IPS-20b (cell line): ENCODE data around the gene TSPO.

Source experiments
- H3K27ac ChIP-seq: one replicate; pipeline ENCODE4 v1.5.1; 2013; ENCODE audit warnings: low read length
- H3K27me3 ChIP-seq: 2 replicates; pipeline ENCODE4 v1.6.1; 2013; ENCODE audit warnings: mild to moderate bottlenecking, low read length, inconsistent platforms; ENCODE audit not compliant: insufficient read depth
- H3K36me3 ChIP-seq: 2 replicates; pipeline ENCODE4 v1.6.1; 2013; ENCODE audit warnings: low read depth, mild to moderate bottlenecking, inconsistent platforms, low read length, moderate library complexity; ENCODE audit not compliant: insufficient read depth
- H3K4me1 ChIP-seq: 2 replicates; pipeline ENCODE4 v1.6.1; 2013; ENCODE audit warnings: mild to moderate bottlenecking, control low read depth, inconsistent platforms, low read length, moderate library complexity; ENCODE audit not compliant: insufficient read depth
- H3K4me3 ChIP-seq: 2 replicates; pipeline ENCODE4 v1.5.1; 2013; ENCODE audit warnings: mild to moderate bottlenecking, low read length, inconsistent platforms
- H3K9ac ChIP-seq: 2 replicates; pipeline ENCODE4 v1.6.1; 2013; ENCODE audit warnings: low read depth, mild to moderate bottlenecking, inconsistent platforms, low read length, moderate library complexity
- H3K9me3 ChIP-seq: 2 replicates; pipeline ENCODE4 v1.6.1; 2013; ENCODE audit warnings: mild to moderate bottlenecking, low read depth, low read length, inconsistent platforms; ENCODE audit not compliant: insufficient read depth

TSPO gene

DNA sequence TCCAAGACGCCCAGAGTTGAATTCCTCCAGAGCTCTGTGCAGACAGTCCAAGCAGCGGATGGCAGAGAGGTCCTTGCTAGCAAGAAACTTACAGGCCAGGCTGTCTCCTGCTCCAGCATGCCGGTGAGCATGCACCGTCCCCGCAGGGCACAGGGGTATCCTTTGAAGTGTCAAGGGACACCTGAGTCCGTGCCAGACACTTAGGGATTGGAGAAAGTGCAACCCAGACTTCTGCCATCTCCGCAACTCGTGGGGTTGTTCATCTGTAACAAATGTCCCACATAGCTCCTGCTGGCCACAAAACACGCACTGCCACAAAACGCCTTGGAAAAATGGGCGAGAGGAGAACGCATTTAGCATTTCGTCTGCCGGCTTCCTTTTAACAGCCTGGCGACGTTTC is 13.3 kb downstream of the TSPO start:
- Histone ChIP-seq H3K4me3 (no peak overlapping the region), H3K27me3 (no peaks in the 10 kb centered on the region), H3K4me1 (no peaks in the 10 kb centered on the region), H3K27ac (no peak overlapping the region), H3K36me3 (peaks cover 18% of the 10 kb centered on the region), H3K9ac (no peak overlapping the region), H3K9me3 (no peaks in the 10 kb centered on the region)

DNA sequence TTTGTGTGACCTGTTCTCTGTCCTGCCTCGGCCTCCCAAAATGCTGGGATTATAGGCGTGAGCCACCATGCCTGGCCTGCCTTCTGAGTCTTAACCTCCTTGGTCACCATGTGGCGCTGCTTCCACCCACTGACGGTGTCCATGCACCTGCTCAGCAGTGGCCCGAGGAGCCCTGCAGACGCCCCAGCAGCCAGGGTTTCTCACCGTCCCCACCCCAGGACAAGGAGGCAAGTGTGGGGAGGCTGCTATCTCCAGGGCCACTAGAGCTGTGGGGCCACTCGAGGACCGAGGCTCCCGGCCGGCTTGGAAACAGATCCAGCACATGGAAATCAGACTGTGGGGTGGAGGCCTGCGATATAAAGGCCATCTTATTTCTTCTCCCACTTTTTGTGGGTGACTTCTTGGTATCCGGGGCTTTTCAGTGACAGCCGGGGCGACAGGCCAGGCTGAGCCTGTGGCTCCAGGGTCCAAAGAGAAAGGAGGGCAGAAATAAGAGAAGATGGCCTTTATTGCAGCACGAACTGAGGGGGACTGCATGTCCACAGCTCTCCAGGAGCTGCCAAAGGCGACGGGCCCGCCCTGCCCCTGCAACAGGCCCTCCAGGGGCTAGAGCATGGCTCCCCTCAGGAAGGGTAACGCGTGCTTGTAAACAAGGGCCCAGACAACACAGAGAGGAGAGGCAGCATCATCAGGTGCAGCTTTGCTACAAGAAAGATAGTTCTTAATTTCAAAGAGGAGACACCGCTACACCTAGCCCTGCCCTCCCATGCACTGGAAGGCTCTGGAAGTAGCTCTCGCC is 15.0 kb downstream of the TSPO start:
- no peaks in the 10 kb centered on the region for H3K9me3 ChIP-seq
- H3K27me3 ChIP-seq: no peaks in the 10 kb centered on the region
- H3K4me3 ChIP-seq: no peak overlapping the region
- H3K36me3 ChIP-seq: peaks cover 35% of the 10 kb centered on the region
- no peaks in the 10 kb centered on the region for H3K4me1 ChIP-seq
- no peak overlapping the region for H3K27ac ChIP-seq
- H3K9ac ChIP-seq: no peak overlapping the region

DNA sequence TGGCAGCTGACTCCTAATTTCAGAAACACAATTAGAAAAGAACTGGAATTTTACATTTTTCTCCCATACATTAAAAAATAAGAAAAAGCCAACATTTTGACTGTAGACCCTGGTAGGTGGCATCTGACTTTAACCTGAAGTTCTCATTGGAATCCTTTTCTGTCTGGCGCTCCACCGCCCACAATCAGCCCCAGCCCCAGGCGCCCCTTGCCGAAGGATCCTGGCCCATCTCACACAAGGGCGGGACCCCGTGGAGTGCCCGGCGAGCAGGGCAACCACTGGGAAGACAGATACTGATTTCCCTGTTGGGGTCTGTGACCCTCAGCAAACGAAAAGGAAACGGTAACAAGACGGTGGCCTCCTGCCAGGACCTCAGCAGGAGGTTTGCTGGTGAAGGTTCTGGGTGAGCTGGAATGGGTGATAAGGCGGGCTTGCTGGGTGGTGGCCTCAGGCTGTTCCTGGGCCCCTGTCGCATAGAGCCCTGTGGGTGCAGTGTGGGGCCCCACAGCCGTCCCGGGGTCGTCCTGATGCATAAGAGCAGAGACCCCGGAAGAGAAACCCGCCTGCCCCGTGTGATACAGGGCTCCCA is 15.7 kb downstream of the TSPO start:
- Histone ChIP-seq H3K27ac (no peak overlapping the region), H3K4me1 (no peaks in the 10 kb centered on the region), H3K36me3 (peaks cover 42% of the 10 kb centered on the region), H3K27me3 (no peaks in the 10 kb centered on the region), H3K9me3 (no peaks in the 10 kb centered on the region), H3K4me3 (no peak overlapping the region), H3K9ac (no peak overlapping the region)

DNA sequence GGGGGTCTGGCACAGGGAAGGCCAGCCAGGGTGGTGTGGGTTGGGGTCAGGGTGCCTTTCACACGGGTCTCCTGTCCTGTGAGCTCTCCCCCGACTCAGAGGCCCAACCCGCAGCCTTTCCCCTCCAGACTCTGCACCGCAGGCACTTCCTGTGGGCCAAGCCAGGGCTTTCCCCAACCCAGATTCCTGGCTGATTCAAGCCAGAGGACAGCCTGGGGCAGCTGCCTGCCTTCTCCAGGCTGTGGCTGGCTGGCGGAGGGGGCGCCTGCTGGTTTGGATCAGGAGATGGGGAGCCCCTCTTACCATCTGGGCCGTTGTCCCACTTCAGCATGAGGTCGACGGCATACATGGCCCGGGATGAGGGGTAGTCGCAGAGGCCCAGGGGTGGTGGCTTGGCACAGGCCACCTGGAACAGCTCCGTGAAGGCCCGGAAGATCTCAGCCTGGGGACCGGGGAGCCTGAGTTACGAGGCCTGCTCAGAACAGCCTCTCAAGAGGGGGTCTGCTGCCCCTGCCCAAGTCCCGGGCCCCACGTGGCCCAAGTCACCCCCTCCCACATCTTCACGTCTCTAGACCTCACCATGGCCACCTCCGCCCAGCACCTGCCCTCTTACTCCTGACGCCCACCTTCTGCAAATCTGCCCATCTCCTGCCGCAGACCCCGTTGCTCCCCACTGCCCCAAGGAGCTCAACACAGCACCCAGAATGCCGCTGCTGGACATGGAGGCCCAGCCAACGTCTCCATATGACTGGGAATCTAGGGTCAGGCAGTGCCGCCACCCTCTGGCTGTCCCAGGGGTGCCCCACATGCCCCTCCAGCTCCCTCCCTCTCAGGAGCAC is 17.3 kb downstream of the TSPO start:
- Histone ChIP-seq H3K9ac (no peak overlapping the region), H3K36me3 (peaks cover 57% of the 10 kb centered on the region)

DNA sequence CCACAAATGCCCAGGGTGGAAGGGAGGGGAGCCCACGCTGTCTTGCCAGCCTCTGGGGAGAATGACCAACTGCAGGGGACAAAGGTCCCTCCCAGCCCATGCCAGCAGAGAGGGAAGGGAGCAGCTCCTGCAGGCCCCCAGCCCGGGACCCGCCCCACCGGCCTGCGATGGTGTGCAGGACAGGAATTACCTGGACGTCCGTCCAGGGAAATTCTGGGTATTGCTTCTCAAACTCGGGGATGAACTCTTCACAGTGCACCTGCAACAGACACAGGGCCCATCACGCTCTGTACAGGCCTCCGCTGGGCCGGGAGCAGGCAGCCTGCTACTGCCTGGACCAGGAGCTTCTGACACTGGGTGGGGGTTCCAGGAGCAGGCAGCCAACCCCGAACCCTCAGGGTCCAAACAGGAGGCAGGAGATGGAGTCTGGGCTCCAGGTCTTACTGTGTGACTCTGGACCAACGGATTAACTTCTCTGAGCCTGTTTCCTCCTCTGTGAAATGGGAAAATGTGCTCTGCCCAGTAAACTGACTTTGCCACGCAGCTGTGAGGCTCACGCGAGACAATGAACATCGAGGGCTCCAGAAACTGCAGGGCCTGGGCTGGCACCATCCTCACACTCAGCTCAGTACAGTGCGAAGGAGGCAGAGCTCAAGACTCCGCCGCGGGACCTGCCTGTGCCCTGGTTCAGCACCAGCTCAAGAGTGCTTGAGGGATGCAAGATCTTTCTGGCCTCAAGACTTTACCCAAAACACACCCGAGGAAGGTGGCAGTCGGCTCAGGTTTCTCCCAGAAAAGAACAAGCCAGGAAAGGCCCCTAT is 18.2 kb downstream of the TSPO start:
- Histone ChIP-seq H3K27me3 (no peaks in the 10 kb centered on the region), H3K9ac (no peak overlapping the region), H3K4me3 (no peak overlapping the region), H3K9me3 (no peaks in the 10 kb centered on the region), H3K4me1 (no peaks in the 10 kb centered on the region), H3K27ac (no peak overlapping the region), H3K36me3 (peaks cover 65% of the 10 kb centered on the region)

More for the DNA sequence above, 17.3 kb downstream of the TSPO start:
- H3K4me1 ChIP-seq: no peaks in the 10 kb centered on the region
- H3K27me3 ChIP-seq: no peaks in the 10 kb centered on the region
- H3K27ac ChIP-seq: no peak overlapping the region
- no peak overlapping the region for H3K4me3 ChIP-seq
- no peaks in the 10 kb centered on the region for H3K9me3 ChIP-seq

DNA sequence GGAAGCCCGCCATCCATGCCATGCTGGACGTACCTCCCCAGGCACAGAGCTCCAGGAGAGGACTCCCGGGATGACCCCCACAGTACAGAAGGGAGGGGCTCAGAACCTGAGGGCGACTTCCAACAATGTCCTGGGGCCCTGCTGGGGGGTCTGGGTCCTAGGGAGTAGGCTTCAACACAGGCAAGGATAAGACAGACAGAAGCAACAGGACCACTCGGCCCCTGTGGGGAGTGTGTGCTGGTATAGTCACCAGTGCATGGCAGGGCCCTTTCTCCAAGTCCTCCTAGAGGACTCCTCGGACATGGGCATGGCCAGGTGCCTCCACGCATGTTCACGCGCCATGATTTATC is 18.7 kb downstream of the TSPO start:
- no peak overlapping the region for H3K9ac ChIP-seq
- no peak overlapping the region for H3K27ac ChIP-seq
- no peaks in the 10 kb centered on the region for H3K27me3 ChIP-seq
- H3K4me1 ChIP-seq: no peaks in the 10 kb centered on the region
- H3K9me3 ChIP-seq: no peaks in the 10 kb centered on the region
- no peak overlapping the region for H3K4me3 ChIP-seq
- H3K36me3 ChIP-seq: peaks cover 71% of the 10 kb centered on the region

DNA sequence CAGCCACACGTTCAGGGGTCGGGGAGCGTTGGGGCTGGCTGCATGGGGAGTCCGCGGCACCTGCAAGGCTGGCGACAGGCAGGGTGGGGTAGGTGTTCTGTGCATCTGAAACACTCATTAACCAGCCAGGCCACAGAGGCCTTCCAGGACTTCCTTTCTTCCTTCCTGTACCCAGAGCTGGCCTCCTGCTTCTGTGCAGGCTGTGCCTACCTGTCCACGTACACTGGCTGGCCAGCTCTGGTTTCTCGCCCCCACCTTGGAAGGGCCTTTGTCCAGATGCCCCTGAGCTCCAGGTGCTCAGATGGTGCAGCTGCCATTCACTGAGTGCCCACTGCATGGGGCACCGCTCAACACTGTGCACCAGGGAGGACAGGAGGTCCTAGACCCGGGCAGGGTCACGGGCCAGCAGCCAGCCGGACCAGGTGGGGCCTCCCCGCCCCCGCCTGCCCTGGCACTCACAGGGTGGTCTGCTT is 19.7 kb downstream of the TSPO start:
- H3K27me3 ChIP-seq: no peaks in the 10 kb centered on the region
- H3K9me3 ChIP-seq: no peaks in the 10 kb centered on the region
- no peak overlapping the region for H3K9ac ChIP-seq
- peaks cover 81% of the 10 kb centered on the region for H3K36me3 ChIP-seq
- H3K4me3 ChIP-seq: no peak overlapping the region
- H3K27ac ChIP-seq: no peak overlapping the region
- no peaks in the 10 kb centered on the region for H3K4me1 ChIP-seq

DNA sequence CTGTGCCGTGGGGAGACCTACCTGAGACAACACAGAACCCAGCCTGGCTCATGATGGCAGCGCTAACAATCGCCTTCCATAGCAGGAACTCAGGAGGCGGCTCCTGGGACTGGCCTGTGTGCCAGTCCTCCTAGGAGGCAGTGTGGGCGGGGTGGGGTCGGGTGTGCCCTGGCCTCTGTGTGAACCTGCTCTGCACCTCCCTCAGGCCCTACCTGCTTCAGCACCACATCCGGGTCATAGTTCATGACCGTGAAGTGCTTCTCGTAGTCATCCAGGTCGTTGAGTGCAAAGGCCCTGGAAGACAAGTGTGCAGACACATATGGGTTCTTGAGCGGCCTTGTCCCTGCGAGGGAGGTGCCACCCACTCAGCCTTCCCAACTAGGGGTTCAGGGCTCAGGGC is 20.2 kb downstream of the TSPO start:
- peaks cover 83% of the 10 kb centered on the region for H3K36me3 ChIP-seq
- H3K9ac ChIP-seq: no peak overlapping the region
- H3K9me3 ChIP-seq: no peaks in the 10 kb centered on the region
- no peaks in the 10 kb centered on the region for H3K4me1 ChIP-seq
- no peaks in the 10 kb centered on the region for H3K27me3 ChIP-seq
- H3K4me3 ChIP-seq: no peak overlapping the region
- H3K27ac ChIP-seq: no peak overlapping the region

DNA sequence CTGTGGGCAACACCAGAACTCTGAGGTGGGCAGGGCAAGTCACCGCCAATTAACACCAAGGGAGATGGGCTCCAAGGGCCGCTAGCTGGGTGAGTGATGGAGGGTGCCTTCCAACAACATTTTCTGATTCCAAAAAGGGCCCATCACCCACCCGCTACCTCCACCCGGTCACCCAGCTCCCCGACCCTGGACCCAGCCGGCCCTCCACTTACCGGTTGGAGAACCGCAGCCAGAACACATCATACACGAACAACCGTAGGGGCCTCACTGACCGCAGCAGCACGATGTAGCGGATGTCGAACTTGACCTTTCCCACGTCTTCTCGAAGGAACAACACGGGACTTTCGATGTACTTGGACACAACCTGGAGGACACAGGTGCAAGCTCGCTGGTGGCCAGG is 20.8 kb downstream of the TSPO start:
- H3K9me3 ChIP-seq: no peaks in the 10 kb centered on the region
- no peak overlapping the region for H3K4me3 ChIP-seq
- H3K27me3 ChIP-seq: no peaks in the 10 kb centered on the region
- H3K9ac ChIP-seq: no peak overlapping the region
- peaks cover 87% of the 10 kb centered on the region for H3K36me3 ChIP-seq
- no peak overlapping the region for H3K27ac ChIP-seq
- no peaks in the 10 kb centered on the region for H3K4me1 ChIP-seq

DNA sequence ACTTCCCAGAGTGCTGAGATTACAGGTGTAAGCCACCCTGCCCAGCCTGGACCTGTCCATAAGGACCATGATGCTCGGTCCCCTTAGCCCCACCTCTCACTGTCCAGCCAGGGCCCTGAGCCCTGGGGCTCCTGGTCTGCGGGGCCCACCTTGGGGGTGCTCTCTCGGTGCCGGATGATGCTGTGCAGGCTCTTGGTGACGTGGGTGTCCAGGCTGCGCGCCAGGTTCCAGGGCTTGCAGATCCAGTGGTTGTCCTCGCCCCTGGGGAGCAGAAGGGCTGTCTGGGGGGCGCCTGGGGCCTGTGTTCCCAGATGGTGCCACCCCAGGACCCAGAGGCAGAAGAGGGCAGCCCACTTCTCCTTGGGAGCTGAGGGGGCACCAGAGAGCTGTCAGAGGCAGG is 22.2 kb downstream of the TSPO start:
- Histone ChIP-seq H3K27me3 (no peaks in the 10 kb centered on the region), H3K9me3 (no peaks in the 10 kb centered on the region), H3K9ac (no peak overlapping the region), H3K4me1 (no peaks in the 10 kb centered on the region), H3K4me3 (no peak overlapping the region), H3K36me3 (peaks cover 83% of the 10 kb centered on the region), H3K27ac (no peak overlapping the region)

DNA sequence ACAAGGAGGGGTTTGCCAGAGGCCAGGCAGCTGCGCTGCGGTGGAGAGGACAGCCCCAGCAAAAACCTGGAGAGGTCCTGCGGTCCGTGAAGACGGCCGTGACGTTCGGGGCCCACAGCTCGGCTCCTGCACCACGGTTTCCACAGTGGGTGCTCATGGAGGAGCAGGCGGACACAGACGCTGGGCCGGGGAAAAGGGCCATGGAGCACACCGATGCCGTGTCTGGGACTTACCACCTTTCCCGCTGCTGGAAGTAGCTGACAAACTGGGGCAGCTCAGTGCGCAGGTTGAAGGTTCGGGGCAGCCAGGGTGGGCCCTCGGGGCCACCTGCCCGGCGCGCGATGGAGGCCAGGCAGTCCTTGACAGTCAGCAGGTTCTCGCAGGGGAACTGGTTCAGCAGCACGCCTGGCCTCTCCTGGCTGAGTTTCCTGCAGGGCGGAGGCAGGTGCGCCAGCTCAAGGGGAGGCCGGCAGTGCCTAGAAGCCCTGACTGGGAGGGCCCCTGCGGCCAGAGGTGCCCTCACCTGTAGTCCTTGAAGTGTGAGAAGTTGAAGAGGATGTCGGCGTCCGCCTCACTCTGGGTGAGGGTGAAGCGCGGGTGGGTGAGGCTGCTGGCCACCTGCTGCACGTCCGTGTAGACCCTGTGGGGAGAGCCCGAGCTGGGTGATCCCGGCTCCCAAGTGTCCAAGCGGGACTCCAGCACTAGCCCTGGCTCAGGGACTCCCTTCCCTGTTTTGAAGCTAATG is 22.8 kb downstream of the TSPO start:
- Histone ChIP-seq H3K27me3 (no peaks in the 10 kb centered on the region), H3K36me3 (peaks cover 88% of the 10 kb centered on the region), H3K9me3 (no peaks in the 10 kb centered on the region), H3K9ac (no peak overlapping the region), H3K27ac (no peak overlapping the region), H3K4me3 (no peak overlapping the region), H3K4me1 (no peaks in the 10 kb centered on the region)
